Activated CD4-positive, alpha-beta T cell treated with anti-CD3 and anti-CD28 coated beads, Interleukin-2, amount 50 U/mL, for 4 hours (primary cell): ENCODE measurements around the gene TPRN.

Experiments used
- DNase-seq, 2 experiments: peaks; one replicate each; pipeline ENCODE4 v3.0.0-alpha.2; 2020

TPRN gene

GRCh38 chr9:137224830-137225694, 24.5 kb upstream of the TPRN start, which contains the start of gene CYSRT1:
Gene CYSRT1 (plus strand): TSS chr9:137225174. CDS start chr9:137225622, 448 bp downstream.
- DNase-seq = no peak

DNA sequence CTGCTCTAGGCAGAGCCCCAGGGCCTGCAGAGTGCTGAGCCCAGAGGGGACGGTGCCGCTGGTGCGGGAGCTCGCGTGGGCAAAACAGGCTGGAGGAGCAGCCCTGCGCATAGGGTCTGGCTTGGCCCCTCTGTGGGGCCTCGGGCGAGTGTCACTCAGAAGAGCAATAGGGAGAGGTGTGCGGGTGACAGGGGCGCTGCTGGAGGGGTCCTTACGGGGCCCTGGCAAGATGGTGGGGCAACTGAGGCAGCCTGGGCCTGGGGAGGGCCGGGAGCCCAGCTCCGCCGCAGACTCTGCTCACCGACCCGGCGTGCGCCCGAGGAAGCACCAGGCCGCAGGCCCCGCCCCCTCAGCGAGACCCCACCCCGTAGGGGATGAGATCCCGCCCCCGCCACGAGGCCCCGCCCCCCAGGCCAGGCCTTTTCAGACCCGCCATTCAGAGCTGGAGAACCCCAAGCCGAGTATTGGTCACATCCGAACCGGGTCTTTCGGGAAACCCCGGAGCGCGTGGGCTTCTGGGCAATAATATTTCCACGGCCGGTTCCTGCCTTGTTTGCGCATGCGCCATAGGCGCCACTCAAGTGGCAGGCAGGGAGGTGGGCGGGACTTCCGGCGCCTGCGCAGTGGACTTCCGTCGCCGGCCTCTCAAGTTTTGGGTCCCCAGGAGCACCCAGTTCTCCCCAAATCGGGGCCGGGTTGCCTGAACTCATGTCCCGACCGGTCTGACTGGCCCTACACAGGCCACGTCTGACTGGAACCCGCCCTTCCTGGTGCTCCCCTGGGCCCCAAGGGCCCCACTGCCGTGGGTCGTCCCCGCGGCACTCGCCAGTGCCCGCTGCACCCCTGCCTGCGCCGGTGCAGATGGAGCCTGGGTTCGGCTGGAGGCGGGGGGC, 22.8 kb upstream of the TPRN start:
- peak; percentile 98 to 99 for DNase-seq

DNA sequence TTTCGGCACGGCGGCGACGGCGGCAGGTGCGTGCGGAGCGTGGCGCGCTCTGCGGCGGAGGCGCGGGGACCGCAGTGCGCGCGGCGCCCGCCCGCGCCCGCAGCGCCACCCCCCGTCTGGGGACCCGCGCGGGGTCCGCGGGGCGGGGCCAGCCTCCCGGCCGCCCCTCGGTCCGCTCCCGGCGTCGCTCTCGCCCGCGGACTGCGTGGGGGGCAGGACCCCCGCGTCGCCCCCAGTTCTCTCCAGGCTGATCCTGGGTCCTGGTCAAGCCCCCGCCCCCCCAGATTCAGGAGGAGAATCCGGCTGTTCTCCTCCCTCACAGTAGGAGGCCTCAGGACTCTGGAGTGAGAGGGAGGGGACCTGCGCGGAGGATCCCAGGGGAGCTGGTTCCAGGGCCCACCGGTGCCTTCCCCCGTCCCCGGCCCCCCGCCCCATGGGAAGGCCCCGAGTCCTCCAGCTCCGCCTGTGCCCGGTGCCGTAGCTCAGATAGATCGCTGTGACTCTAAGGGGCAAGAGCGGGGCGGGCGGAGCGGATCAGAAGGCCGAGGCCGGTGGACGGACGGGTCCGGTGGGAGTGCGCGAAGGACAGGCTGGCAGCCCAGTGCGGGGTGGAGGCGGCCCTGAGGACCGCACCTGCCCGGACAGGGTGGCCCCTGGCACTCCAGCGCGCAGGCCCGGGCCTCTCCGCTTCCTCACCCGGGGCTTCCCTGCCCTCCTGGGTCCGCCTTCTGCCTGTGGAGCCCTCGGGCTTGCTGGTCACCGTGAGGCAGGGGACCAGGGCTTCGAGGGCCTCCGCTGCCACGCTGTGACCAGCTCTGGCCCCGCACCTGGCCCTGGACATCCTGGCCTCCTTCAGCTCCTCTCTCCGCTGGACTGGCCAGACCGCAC, 21.9 kb upstream of the TPRN start, which contains the start of gene RNF208:
RNF208 (minus strand) TSS at position 51 of the 888 bp plus-strand sequence. CDS start 1,028 bp downstream, outside the sequence.
- DNase-seq = no peak

- DNase-seq = no peak
Measured at GRCh38 chr9:137221506-137222111, 21.1 kb upstream of the TPRN start.

DNA sequence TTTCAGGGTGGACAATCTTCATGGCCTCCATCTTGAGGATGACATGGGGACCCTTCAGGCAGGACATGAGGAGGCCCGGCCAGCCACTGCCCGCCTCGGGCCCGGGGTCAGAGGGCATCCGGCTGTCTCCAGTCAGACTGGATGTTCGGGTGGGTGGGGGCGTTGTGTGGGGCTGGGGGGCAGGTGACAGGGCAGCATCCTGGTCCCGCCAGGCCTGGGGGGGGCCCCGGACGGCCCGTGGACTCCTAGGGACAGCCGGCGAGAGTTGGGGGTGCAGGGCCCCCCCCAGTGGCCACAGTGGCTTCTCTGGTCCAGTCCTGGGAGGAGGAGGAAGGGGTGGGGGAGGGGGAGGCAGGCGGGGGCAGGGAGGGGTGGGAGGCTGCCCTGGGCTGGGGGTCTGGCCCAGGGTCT, 20.6 kb upstream of the TPRN start:
- DNase-seq = no peak

DNA sequence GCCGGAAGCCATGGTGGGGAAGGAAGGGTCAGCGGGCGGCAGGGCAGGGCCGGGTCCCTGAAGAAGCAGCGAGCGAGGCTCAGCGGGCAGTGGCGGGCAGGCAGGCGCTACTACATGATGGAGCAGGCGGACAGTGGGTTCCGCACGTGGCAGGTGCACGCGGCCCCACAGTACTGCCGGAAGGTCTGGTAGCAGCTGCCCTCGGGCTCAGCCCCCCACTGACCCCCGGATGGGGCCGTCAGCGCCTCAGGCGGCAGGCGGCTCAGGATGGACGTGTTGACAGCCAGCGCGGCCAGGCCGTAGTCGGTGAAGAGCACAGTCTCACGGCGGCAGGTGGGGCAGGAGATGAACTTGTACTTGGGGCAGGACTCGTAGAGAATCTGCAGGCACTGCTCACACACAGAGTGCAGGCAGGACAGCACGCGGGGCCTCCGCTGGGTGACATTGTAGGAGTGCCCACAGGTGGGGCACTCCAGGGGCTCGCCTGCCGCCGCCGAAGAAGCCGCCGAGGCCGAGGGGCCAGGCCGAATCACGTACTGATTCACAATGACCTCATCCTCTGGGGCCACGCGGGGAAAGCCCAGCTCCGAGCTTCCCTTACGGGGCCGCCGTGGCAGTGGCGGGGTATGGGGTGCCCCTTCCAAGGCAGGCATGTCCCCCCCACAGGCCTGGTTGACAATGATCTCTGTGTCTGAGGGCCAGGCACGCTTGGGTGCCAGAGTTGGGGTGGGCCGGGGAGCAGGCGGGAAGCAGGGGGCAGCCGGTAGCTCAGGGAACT, 20.0 kb upstream of the TPRN start:
- DNase-seq = no peak

DNA sequence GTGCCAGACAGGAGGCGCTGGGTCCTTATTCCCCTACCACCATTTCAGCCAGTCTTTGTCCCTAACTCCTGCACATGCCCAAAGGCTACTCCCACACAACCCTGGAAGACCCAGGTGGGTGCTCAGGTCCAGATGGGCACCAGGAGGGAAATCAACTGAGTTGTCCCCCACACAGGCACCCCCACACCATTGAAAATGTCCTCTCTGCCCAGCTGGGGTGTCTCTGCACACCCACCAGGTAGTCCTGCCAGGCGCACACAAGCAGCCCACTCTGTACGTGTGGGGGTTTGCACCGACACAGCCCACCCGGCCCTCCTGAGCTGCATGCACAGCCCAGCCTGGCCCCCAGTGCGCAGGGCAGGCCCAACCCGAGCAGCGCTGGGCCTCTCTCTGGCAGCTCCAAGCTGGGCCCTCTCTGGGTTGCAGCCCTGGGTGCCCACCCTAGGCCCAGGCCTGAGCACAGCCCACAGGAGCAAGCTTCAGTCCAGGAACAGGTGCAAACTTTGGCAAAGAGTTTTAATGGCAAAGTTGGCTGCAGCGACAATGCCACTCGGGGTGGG, 19.3 kb upstream of the TPRN start:
- no peak for DNase-seq

DNA sequence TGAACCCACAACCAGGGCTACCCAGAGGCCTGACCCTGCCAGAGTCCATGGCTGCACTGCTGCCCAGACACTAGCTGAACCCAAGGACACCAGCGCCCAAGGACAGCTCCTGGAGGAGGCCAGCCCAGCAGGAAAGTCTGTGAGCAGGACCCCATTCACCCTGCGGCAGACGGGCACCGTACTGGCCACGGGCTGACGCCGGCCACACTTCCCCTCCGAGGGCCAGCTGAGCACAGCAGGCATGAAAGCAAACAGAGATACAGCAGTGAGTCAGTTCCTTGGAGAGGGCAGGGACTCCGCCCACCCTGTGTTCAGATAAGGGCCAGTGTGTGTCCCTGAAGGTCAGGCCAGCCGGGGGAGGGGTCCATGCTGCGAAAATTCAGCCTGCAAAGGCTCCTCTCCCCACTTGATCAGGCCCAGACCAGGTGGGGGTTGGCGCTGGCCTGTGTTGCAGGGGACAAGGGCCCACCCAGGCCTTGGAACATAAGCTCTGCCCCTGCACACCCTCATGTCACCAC, 18.3 kb upstream of the TPRN start:
- no peak for DNase-seq

GRCh38 chr9:137218212-137218753, 17.7 kb upstream of the TPRN start:
- DNase-seq = no peak

DNA sequence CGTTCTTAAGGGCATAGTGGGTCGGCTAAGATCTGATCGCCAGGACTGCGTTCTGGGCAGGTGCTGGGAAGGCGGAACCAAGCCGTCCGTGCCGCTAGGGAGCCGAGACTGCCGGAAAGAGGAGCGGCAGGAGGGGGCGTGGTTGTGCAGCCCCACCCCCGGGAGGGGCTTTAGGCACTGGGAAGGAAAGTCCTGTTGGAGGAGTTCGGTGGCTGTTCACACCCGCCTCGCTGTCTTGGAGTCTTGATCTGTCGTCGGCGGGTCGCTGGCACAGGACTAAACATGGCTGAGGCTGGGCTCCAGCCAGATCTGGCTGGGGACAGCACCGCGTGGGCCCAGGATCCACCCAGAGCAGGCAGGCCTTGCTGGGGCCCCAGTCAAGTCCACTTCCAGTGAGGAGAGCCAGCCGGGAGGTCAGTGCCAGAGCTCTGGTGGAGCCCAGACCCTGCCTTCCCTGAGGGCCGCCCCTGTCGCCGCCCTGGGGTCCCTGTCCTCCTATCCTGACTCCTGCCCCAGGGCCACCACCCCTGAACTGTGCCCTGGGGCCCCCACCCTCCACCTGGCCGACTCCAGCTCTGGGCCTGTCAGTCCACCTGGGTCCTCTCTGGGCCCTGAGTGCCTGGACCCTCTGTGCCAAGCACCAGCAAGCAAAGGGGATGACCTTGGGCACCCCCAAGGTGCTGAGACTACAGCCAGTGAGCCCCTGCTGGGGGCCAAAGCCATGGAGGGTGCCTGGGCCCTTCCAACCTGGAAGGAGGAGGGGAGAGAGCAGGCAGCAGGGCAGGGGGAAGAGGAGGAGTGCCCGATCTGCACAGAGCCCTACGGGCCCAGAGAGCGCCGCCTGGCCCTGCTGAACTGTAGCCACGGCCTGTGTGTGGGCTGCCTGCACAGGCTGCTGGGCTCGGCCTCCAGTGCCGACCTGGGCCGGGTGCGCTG, 17.0 kb upstream of the TPRN start:
- no peak for DNase-seq

- no peak for DNase-seq
Measured at GRCh38 chr9:137216188-137216965, 15.8 kb upstream of the TPRN start.

GRCh38 chr9:137215196-137215986, 14.8 kb upstream of the TPRN start:
- DNase-seq = no peak

DNA sequence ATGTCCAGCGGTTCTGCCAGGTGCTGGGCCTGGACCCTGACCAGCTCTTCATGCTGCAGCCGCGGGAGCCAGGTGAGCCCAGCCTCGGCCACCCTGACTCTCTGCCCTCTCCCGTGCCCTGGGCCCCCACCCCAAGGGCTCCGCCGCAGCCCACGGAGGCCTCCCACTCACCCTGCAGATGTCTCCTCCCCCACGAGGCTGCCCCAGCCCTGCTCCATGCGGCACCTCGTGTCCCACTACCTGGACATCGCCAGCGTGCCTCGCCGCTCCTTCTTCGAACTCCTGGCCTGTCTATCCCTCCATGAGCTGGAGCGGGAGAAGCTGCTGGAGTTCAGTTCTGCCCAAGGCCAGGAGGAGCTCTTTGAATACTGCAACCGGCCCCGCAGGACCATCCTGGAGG, 14.1 kb upstream of the TPRN start:
- no peak for DNase-seq

DNA sequence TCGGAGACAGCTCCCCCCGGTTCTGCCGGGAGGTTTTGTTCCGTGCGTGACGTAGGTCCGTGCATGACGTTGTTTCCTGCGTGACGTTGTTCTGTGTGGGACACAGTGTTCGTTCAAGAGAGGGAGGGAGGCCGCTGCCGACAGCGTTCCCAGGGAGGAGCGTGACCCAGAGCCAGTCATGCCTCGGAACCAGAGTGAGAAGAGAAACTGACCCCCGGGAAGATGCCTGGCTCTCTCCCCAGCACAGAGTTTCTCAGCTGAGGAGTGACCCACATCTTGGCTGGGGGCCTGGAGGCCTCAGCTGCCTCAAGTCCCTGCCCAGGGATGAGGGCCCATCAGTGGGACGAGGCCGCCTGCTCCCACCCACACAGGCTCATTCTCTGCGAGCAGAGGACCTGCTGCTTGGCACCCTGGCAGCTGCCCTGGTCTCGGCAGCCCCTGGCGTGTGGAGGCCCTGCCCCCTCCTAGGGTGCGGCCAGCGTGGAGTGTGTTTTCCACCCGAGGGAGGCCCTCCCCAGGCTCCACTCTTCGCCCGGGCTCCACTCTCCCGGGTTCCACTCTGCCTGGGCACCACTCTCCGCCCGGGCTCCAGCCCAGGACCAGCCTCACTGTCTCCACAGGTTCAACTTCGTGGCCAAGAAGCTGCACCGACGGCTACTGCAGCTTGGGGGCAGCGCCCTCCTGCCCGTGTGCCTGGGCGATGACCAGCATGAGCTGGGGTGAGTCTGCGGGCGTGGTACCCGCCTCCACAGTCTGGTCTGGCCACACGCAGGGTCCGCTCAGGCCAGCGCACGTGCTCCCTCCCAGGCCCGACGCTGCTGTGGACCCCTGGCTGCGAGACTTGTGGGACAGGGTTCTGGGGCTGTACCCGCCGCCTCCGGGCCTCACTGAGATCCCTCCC, 12.9 kb upstream of the TPRN start:
- DNase-seq = no peak

- no peak for DNase-seq
Measured at GRCh38 chr9:137212520-137212919, 12.0 kb upstream of the TPRN start.

DNA sequence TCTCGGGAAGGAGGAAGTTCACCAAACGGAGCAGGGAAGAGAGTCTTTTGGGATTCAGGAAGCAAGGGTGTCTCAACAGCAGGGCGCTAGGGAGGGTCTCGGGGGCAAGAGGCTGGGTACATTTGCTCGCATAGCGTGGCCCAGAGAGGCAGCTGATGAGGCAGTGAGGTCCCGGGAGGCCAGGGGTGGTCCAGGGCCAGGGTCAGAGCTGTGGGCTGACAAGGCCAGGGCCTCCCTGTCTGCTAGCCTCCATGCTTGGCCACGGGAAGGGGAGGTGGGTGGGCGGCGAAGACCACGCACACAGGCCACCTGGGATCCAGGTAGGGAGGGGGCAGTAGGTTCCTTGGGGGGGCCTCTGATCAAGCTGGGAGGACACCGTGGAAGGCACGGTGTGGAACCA, 11.0 kb upstream of the TPRN start:
- no peak for DNase-seq
